Measurements from ENCODE around the gene SGSM2.

DNA sequence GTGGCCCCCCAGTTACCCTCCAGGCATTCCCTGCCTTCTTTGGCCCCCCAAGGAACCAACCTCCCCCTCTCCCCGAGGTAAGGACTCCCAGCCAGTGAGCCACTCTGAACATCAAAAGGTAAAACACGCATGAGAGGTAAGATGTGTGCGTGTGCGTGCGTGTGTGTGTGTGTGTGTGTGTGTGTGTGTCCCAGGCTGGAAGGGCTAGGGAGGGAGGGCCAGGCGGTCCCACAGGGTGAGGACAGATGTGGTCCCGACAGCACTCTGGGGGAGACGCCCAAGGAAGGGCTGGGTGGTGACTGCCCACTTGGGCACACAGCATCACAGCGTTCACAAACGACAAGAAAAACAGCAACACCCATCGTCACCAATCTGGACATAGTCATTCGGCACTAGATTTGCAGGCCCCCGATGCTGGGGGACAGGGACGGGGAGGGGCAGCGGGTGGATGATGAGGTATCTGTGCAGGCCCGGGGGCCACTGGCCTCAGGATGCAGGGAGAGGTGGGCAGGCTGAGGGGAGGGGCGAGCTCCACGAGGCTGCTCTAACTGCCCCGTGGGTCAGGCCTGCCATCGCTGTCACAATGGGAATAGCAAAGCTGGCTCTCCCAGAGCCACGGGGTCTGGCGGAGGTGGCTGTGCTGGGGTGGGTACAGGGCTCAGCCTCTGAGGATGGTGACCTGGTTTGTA, 47.3 kb downstream of the SGSM2 start:
- TF ChIP-seq CTCF (IDR thresholded peaks at IDR 0.05; ENCODE audit: insufficient read depth, low read length, poor library complexity, severe bottlenecking) (no peak), EZH2phosphoT487 (conservative IDR thresholded peaks at IDR 0.05; ENCODE audit: low read length) (no peak)
